HEK293 (cell line): ENCODE results near the gene PARS2.

Source experiments
- CTCF ChIA-PET: fragments of 350-600 bp; formaldehyde crosslinking; extraction: SDS; loops from one replicate; lab custom pipeline; 2021; ENCODE audit warnings: antibody characterized with exemption; lab: Yijun Ruan, JAX
- POLR2A ChIA-PET: fragments of 300-600 bp; formaldehyde crosslinking; extraction: SDS; loops from one replicate; lab custom pipeline; 2020; ENCODE audit warnings: antibody characterized with exemption, inconsistent platforms; lab: Yijun Ruan, JAX
- H3K27ac ChIP-seq: fragments of 200-500 bp; sonication (Bioruptor generic); 2 replicates; pipeline ENCODE4 v1.5.1; 2014; ENCODE audit warnings: low read depth, low read length, control low read depth, inconsistent platforms; ENCODE audit errors: extremely low read depth
- H3K36me3 ChIP-seq, 2 experiments: fragments of 200-500 bp in 1 of 2; sonication (Bioruptor generic) in 1 of 2; 1 replicate in 1 of 2; 2 replicates in 1 of 2; pipeline ENCODE4 v1.5.1; 2014 to 2017; ENCODE audit warnings: inconsistent platforms in 2 of 2, low read length in 2 of 2; ENCODE audit not compliant: control insufficient read depth in 2 of 2, insufficient read depth in 1 of 2
- H3K4me1 ChIP-seq: fragments of 200-500 bp; sonication (Bioruptor generic); 2 replicates; pipeline ENCODE4 v1.5.1; 2014; ENCODE audit warnings: mild to moderate bottlenecking, low read length, inconsistent platforms; ENCODE audit not compliant: control insufficient read depth, insufficient read depth
- H3K4me3 ChIP-seq: 2 replicates; pipeline ENCODE4 v1.5.1; 2011; ENCODE audit warnings: low read depth, mild to moderate bottlenecking, control low read depth, low read length, moderate library complexity
- H3K9me3 ChIP-seq: fragments of 200-500 bp; sonication (Bioruptor generic); 2 replicates; pipeline ENCODE4 v1.5.1; 2014; ENCODE audit warnings: low read depth, low read length, inconsistent platforms; ENCODE audit not compliant: control insufficient read depth, insufficient read depth
- HOXA7 ChIP-seq: sonication (generic); formaldehyde crosslinking; IDR thresholded peaks from 2 replicates; pipeline ENCODE4 v1.8.1; 2022; ENCODE audit warnings: missing genetic modification reagents, borderline replicate concordance
- KLF9 ChIP-seq: fragments of 450-650 bp; formaldehyde crosslinking; IDR thresholded peaks from 2 replicates; pipeline ENCODE4 v1.5.1; 2016; ENCODE audit warnings: missing biosample characterization, missing genetic modification characterization, low read depth
- OVOL3 ChIP-seq: fragments of 450-650 bp; formaldehyde crosslinking; IDR thresholded peaks from 2 replicates; pipeline ENCODE4 v1.5.1; 2016; ENCODE audit warnings: missing biosample characterization, missing genetic modification characterization
- SALL2 ChIP-seq: fragments of 450-650 bp; formaldehyde crosslinking; IDR thresholded peaks from 2 replicates; pipeline ENCODE4 v1.5.0; 2017; ENCODE audit warnings: missing biosample characterization, mild to moderate bottlenecking, missing genetic modification characterization, borderline replicate concordance
- SCRT2 ChIP-seq: fragments of 450-650 bp; formaldehyde crosslinking; IDR thresholded peaks from 2 replicates; pipeline ENCODE4 v1.5.1; 2016; ENCODE audit warnings: missing biosample characterization, missing genetic modification characterization
- SETDB1 ChIP-seq: IDR thresholded peaks from one replicate; pipeline ENCODE4 v1.6.1; 2017; ENCODE audit warnings: mild to moderate bottlenecking, low read length, moderate library complexity, mixed read lengths; ENCODE audit not compliant: insufficient read length
- ZBTB1 ChIP-seq: fragments of 450-650 bp; formaldehyde crosslinking; IDR thresholded peaks from 2 replicates; pipeline ENCODE4 v1.5.1; 2016; ENCODE audit warnings: missing biosample characterization, missing genetic modification characterization
- ZBTB17 ChIP-seq: fragments of 450-650 bp; formaldehyde crosslinking; IDR thresholded peaks from 2 replicates; pipeline ENCODE4 v1.5.1; 2016; ENCODE audit warnings: missing biosample characterization, missing genetic modification characterization
- ZBTB26 ChIP-seq: fragments of 450-650 bp; formaldehyde crosslinking; optimal IDR thresholded peaks from 2 replicates; pipeline ENCODE3; 2016; ENCODE audit warnings: missing biosample characterization, mild to moderate bottlenecking, missing genetic modification characterization
- ZNF140 ChIP-seq: fragments of 450-650 bp; formaldehyde crosslinking; IDR thresholded peaks from 2 replicates; pipeline ENCODE4 v1.5.1; 2016; ENCODE audit warnings: missing biosample characterization, missing genetic modification characterization
- ZNF157 ChIP-seq: fragments of 450-650 bp; formaldehyde crosslinking; IDR thresholded peaks from 2 replicates; pipeline ENCODE4 v1.5.1; 2016; ENCODE audit warnings: missing biosample characterization, missing genetic modification characterization
- ZNF174 ChIP-seq: fragments of 450-650 bp; formaldehyde crosslinking; IDR thresholded peaks from 2 replicates; pipeline ENCODE4 v1.5.0; 2017; ENCODE audit warnings: missing biosample characterization, mild to moderate bottlenecking, missing genetic modification characterization
- ZNF223 ChIP-seq: fragments of 450-650 bp; formaldehyde crosslinking; IDR thresholded peaks from 2 replicates; pipeline ENCODE4 v1.5.1; 2016; ENCODE audit warnings: missing biosample characterization, missing genetic modification characterization
- ZNF274 ChIP-seq, 2 experiments: fragments of 200-500 bp in 1 of 2; fragments of 450-650 bp in 1 of 2; sonication (Bioruptor generic) in 1 of 2; formaldehyde crosslinking in 1 of 2; IDR thresholded peaks; 2 replicates each; pipeline versions ENCODE4 v1.5.1 to v1.6.1; 2014 to 2016; ENCODE audit warnings: borderline replicate concordance in 1 of 2, inconsistent platforms in 1 of 2, low read length in 1 of 2, missing biosample characterization in 1 of 2, missing genetic modification characterization in 1 of 2
- ZNF354C ChIP-seq: fragments of 450-650 bp; formaldehyde crosslinking; IDR thresholded peaks from 2 replicates; pipeline ENCODE4 v1.5.1; 2016; ENCODE audit warnings: missing biosample characterization, missing genetic modification characterization, low read depth, borderline replicate concordance
- ZNF423 ChIP-seq: fragments of 450-650 bp; formaldehyde crosslinking; IDR thresholded peaks from 2 replicates; pipeline ENCODE4 v1.5.1; 2016; ENCODE audit warnings: missing biosample characterization, missing genetic modification characterization
- ZNF433 ChIP-seq: fragments of 450-650 bp; formaldehyde crosslinking; IDR thresholded peaks from 2 replicates; pipeline ENCODE4 v1.5.1; 2016; ENCODE audit warnings: missing biosample characterization, missing genetic modification characterization, low read depth
- ZNF510 ChIP-seq: fragments of 450-650 bp; formaldehyde crosslinking; IDR thresholded peaks from 2 replicates; pipeline ENCODE4 v1.5.1; 2018; ENCODE audit warnings: mild to moderate bottlenecking, missing genetic modification characterization, missing biosample characterization; ENCODE audit not compliant: insufficient replicate concordance
- ZNF571 ChIP-seq: fragments of 450-650 bp; formaldehyde crosslinking; IDR thresholded peaks from 2 replicates; pipeline ENCODE4 v1.5.0; 2017; ENCODE audit warnings: missing biosample characterization, missing genetic modification characterization
- ZNF843 ChIP-seq: fragments of 450-650 bp; formaldehyde crosslinking; IDR thresholded peaks from 2 replicates; pipeline ENCODE4 v1.5.1; 2016; ENCODE audit warnings: missing biosample characterization, missing genetic modification characterization
- ZSCAN4 ChIP-seq: fragments of 450-650 bp; formaldehyde crosslinking; IDR thresholded peaks from 2 replicates; pipeline ENCODE4 v1.5.1; 2017; ENCODE audit warnings: missing biosample characterization, missing genetic modification characterization
- TF ChIP-seq, protein P1 (sequence below): fragments of 450-650 bp; formaldehyde crosslinking; IDR thresholded peaks from 2 replicates; pipeline ENCODE4 v1.5.1; 2016; ENCODE audit warnings: missing biosample characterization, missing genetic modification characterization

The PARS2 gene

GRCh38 chr1:54763816-54764132, 549 bp downstream of the PARS2 start:
- POLR2A ChIA-PET: no interaction called here

DNA sequence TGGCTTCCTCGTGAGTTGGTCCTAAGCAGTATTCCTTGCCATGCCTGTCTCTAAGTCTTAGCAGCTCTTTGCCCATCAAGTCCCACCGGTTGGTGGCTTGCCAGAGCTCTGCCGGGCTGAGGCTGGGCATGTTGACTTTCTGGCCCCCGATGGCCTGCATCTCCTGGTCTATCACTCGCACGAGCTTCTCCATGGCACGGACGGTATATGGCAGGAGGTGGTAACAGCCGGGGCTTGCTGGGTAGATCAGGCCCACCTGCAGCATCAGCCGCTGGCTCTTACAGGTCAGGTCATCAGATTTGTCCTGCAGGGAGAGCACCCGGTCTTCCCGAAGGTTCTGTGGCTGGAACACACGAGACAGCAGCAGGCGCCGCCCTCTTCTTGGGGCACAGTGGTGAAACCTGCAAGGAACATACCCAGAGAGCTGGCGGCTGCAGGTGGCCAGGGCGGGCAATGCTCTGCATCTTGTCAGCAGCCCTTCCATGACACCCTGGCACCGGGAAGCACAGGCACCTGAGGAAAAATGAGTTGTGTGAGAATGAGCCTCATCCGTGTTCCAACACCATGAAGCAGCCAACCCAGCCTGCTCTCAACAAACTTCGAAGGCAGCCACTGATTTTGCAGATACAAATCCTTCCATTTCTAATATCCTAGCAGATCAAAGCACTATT, 5.5 kb downstream of the PARS2 start:
- Histone ChIP-seq H3K27ac (no peak overlapping the region), H3K4me1 (no peaks in the 10 kb centered on the region), H3K4me3 (no peak overlapping the region), H3K36me3 (peaks cover 0 to 32% of the 10 kb centered on the region in 2 experiments; a peak in 1 of 3 replicates)
- POLR2A ChIA-PET: no interaction called here
- CTCF ChIA-PET: no interaction called here
- TF ChIP-seq, protein P1, sequence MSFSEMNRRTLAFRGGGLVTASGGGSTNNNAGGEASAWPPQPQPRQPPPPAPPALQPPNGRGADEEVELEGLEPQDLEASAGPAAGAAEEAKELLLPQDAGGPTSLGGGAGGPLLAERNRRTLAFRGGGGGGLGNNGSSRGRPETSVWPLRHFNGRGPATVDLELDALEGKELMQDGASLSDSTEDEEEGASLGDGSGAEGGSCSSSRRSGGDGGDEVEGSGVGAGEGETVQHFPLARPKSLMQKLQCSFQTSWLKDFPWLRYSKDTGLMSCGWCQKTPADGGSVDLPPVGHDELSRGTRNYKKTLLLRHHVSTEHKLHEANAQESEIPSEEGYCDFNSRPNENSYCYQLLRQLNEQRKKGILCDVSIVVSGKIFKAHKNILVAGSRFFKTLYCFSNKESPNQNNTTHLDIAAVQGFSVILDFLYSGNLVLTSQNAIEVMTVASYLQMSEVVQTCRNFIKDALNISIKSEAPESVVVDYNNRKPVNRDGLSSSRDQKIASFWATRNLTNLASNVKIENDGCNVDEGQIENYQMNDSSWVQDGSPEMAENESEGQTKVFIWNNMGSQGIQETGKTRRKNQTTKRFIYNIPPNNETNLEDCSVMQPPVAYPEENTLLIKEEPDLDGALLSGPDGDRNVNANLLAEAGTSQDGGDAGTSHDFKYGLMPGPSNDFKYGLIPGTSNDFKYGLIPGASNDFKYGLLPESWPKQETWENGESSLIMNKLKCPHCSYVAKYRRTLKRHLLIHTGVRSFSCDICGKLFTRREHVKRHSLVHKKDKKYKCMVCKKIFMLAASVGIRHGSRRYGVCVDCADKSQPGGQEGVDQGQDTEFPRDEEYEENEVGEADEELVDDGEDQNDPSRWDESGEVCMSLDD (tag by site-specific recombination): no peak
- TF ChIP-seq ZNF510 (tag by site-specific recombination): no peak
- no peak for TF ChIP-seq SALL2 (tag by site-specific recombination)
- TF ChIP-seq HOXA7 (CRISPR knock-in tag): no peak
- TF ChIP-seq ZBTB26 (tag by site-specific recombination): no peak
- TF ChIP-seq KLF9 (tag by site-specific recombination): no peak
- TF ChIP-seq ZNF157 (tag by site-specific recombination): no peak
- TF ChIP-seq ZSCAN4 (tag by site-specific recombination): no peak
- no peak for TF ChIP-seq ZBTB1 (tag by site-specific recombination)
- no peak for TF ChIP-seq OVOL3 (tag by site-specific recombination)
- TF ChIP-seq ZNF354C (tag by site-specific recombination): no peak
- no peak for TF ChIP-seq ZNF843 (tag by site-specific recombination)
- no peak for TF ChIP-seq ZNF174 (tag by site-specific recombination)
- no peak for TF ChIP-seq ZBTB17
- TF ChIP-seq ZNF423 (tag by site-specific recombination): no peak
- no peak for TF ChIP-seq ZNF274 (IDR thresholded peaks at IDR 0.05; ENCODE audit: low read length)
- TF ChIP-seq ZNF274 (tag by site-specific recombination; IDR thresholded peaks at IDR 0.05; ENCODE audit: borderline replicate concordance): no peak
- TF ChIP-seq, all 188 proteins: peak for 0
- H3K9me3 ChIP-seq: no peaks in the 10 kb centered on the region

More at GRCh38 chr1:54763816-54764132, 549 bp downstream of the PARS2 start:
- CTCF ChIA-PET: interaction anchor here (0.7 kb wide), 1 partner anchor 226 kb away, joined by 3 read pairs; no protein-coding TSS in a partner anchor
- Histone ChIP-seq H3K36me3 (peaks cover 0 to 4% of the 10 kb centered on the region in 2 experiments; a peak in 1 of 3 replicates), H3K27ac (peak overlapping the region; percentile 1; the same call in 1 of the 2 replicates), H3K4me1 (0 out of 2 replicates have a peak, but pooled peaks cover 2% of the 10 kb centered on the region), H3K4me3 (peak overlapping the region; percentile 98), H3K9me3 (no peaks in the 10 kb centered on the region)
- TF ChIP-seq ZNF433 (tag by site-specific recombination): no peak
- no peak for TF ChIP-seq ZNF223 (tag by site-specific recombination)
- TF ChIP-seq ZNF571: no peak
- no peak for TF ChIP-seq SETDB1
- no peak for TF ChIP-seq ZNF140
- TF ChIP-seq SCRT2 (tag by site-specific recombination): no peak
